Endothelial cell of umbilical vein (primary cell): ENCODE measurements around the gene SRD5A1.

ENCODE experiments used
- POLR2A ChIP-seq: IDR thresholded peaks from 2 replicates; pipeline ENCODE4 v1.6.1; 2012; ENCODE audit warnings: low read depth, mild to moderate bottlenecking, control low read depth, low read length
- POLR2AphosphoS5 ChIP-seq: IDR thresholded peaks from 2 replicates; pipeline ENCODE4 v1.6.1; 2012; ENCODE audit warnings: low read depth, mild to moderate bottlenecking, control low read depth, low read length, moderate library complexity; ENCODE audit not compliant: insufficient read depth

DNA sequence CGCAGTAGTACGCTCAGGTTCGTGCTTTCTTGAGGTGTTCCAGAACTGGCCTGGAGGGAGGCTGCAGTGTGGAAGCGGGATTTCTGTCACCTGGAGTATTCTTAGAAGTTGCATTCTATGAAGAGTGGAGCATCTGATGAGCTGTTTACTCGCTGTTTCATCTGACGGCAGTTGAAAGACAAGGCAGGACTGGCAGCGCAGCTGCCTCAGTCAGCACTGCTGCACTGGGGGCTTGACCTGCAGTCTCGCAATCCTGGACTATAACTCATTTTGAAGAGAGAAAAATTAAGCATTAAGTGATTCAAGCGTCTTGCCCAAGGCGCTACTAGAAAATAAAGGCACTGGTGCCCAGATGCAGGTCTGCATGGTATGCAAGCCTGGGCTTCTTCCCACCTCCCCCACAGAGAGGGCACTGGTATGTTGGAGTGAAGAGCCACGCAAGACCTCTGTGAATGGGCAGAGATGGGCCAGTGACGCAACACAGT lies 90.6 kb downstream of the SRD5A1 start:
- TF ChIP-seq POLR2A (no peak), POLR2AphosphoS5 (no peak)
